Measurements from ENCODE around the gene EDARADD.

GRCh38 chr1:236507022-236507700, 113.1 kb downstream of the EDARADD start:
- TF ChIP-seq CTCF (IDR thresholded peaks at IDR 0.05; ENCODE audit: low read length) (no peak), EZH2 (IDR thresholded peaks at IDR 0.05; ENCODE audit: borderline replicate concordance, low read length) (no peak)

Data from OCI-LY1 (cell line).